Body of pancreas (tissue), 4 donors: ENCODE data around the gene MRPL34. TPM values are rescaled to one million over a fixed set of nuclear protein-coding genes. Genes with fewer than 3 reads are reported as not detected.

ENCODE experiments used
- ATAC-seq: fragments of 150-250 bp; one replicate; pipeline ENCODE4 v1.9.1; 2016
- DNase-seq, 4 donors: peaks; one replicate each; pipeline ENCODE4 v3.0.0-alpha.2; 2019
- H3K27ac ChIP-seq, 4 donors: fragments of 200-600 bp; sonication (generic); 1 replicate in 3 of 4; 2 replicates in 1 of 4; pipeline versions ENCODE4 v1.5.1 to v1.6.1; 2016 to 2019; ENCODE audit warnings: mild to moderate bottlenecking in 1 of 4, mixed read lengths in 1 of 4, moderate library complexity in 1 of 4
- H3K27me3 ChIP-seq, 2 donors: fragments of 200-600 bp; sonication (generic); one replicate each; pipeline ENCODE4 v1.6.0; 2016; ENCODE audit warnings: mild to moderate bottlenecking in 1 of 2
- H3K36me3 ChIP-seq, 2 donors: fragments of 200-600 bp; sonication (generic); replicated peaks in 1 of 2; 2 replicates each; pipeline ENCODE4 v1.5.1; 2016; ENCODE audit warnings: low read depth in 2 of 2; ENCODE audit not compliant: insufficient read depth in 1 of 2
- H3K4me1 ChIP-seq: fragments of 200-600 bp; sonication (generic); one replicate; pipeline ENCODE4 v1.6.0; 2016
- H3K4me3 ChIP-seq, 2 donors: fragments of 200-600 bp; sonication (generic); 1 replicate in 1 of 2; 2 replicates in 1 of 2; pipeline ENCODE4 v1.5.1; 2016 to 2019
- H3K9me3 ChIP-seq, 3 donors: fragments of 200-600 bp; sonication (generic); 1 replicate in 2 of 3; 2 replicates in 1 of 3; pipeline ENCODE4 v1.5.1; 2016
- CTCF ChIP-seq, 7 experiments: fragments of 450-650 bp in 4 of 7; fragments of 200-600 bp in 3 of 7; sonication (generic) in 3 of 7; IDR thresholded peaks; one replicate each; pipeline ENCODE4 v1.5.1; 2016 to 2019; ENCODE audit warnings: antibody characterized with exemption in 7 of 7
- POLR2A ChIP-seq, 3 donors: fragments of 450-650 bp; IDR thresholded peaks; one replicate each; pipeline ENCODE4 v1.6.1; 2016; ENCODE audit warnings: antibody characterized with exemption in 3 of 3, mild to moderate bottlenecking in 2 of 3
- WGBS, 2 donors: methylation state at CpG; one replicate each; pipeline ENCODE4 v1.1.5; 2017; 5-methylcytosine and 5-hydroxymethylcytosine counted together
- intact Hi-C: fragments of 100-400 bp; cut with DNase I; formaldehyde crosslinking; loops from one replicate; pipeline ENCODE4 v1.15.1; 2023
- total RNA-seq, 2 donors: library from RNA; depleted of rRNA; stranded (reverse); fragments of >200 nt; gene quantifications; one replicate each; pipeline ENCODE4 v1.1.0, GENCODE V29; 2016

The MRPL34 gene
- total RNA-seq, 2 donors from 2014 or later, result 47.7 to 152 TPM

GRCh38 chr19:17321655-17322489, 16.2 kb downstream of the MRPL34 start:
- TF ChIP-seq POLR2A (IDR thresholded peaks at IDR 0.05) (no peak), CTCF (IDR thresholded peaks at IDR 0.05) (no peak)
- WGBS, 2 donors, result 92% methylated on average over 8 to 18 of the region's 19 CpGs
- peaks cover 4 to 5% of the 10 kb centered on the region in 2 donors for H3K36me3 ChIP-seq
- no peak overlapping the region for H3K27ac ChIP-seq
- no peak for ATAC-seq
- H3K9me3 ChIP-seq, result no peaks in the 10 kb centered on the region
- no peaks in the 10 kb centered on the region for H3K4me1 ChIP-seq
- no peak for DNase-seq
- no peaks in the 10 kb centered on the region for H3K27me3 ChIP-seq
- intact Hi-C loops, result no loop called here
- no peak overlapping the region for H3K4me3 ChIP-seq

GRCh38 chr19:17322854-17323253, 17.2 kb downstream of the MRPL34 start:
- no peak overlapping the region for H3K4me3 ChIP-seq
- ATAC-seq, result no peak
- no peak overlapping the region for H3K27ac ChIP-seq
- 75 to 82% methylated on average over 6 to 10 of the region's 10 CpGs for WGBS, 2 donors
- no peak for DNase-seq
- TF ChIP-seq CTCF (IDR thresholded peaks at IDR 0.05) (no peak), POLR2A (IDR thresholded peaks at IDR 0.05) (no peak)
- peaks cover 5% of the 10 kb centered on the region for H3K4me1 ChIP-seq
- H3K9me3 ChIP-seq, result no peaks in the 10 kb centered on the region
- peaks cover 4 to 5% of the 10 kb centered on the region in 2 donors for H3K36me3 ChIP-seq
- no peaks in the 10 kb centered on the region for H3K27me3 ChIP-seq
- intact Hi-C loops, result no loop called here

- ATAC-seq, result no peak
- intact Hi-C loops, result no loop called here
- Histone ChIP-seq H3K27ac (no peak overlapping the region), H3K9me3 (no peaks in the 10 kb centered on the region), H3K4me3 (no peak overlapping the region), H3K27me3 (no peaks in the 10 kb centered on the region), H3K36me3 (peaks cover 4 to 5% of the 10 kb centered on the region in 2 donors), H3K4me1 (peaks cover 11% of the 10 kb centered on the region)
- no peak for TF ChIP-seq CTCF (IDR thresholded peaks at IDR 0.05)
- no peak for TF ChIP-seq POLR2A (IDR thresholded peaks at IDR 0.05)
- 53 to 68% methylated on average over 9 to 53 of the region's 56 CpGs for WGBS, 2 donors
- no peak for DNase-seq
Measured at GRCh38 chr19:17323300-17323963, 17.8 kb downstream of the MRPL34 start.

- intact Hi-C loops, result no loop called here
- H3K4me3 ChIP-seq, result no peak overlapping the region
- WGBS, 2 donors, result 66% methylated on average over 5 of the region's 7 CpGs; no CpG with 5 or more reads in 1 of the 2 donors
- H3K9me3 ChIP-seq, result no peaks in the 10 kb centered on the region
- H3K4me1 ChIP-seq, result peaks cover 16% of the 10 kb centered on the region
- peaks cover 4 to 5% of the 10 kb centered on the region in 2 donors for H3K36me3 ChIP-seq
- DNase-seq, result no peak
- no peak for ATAC-seq
- no peak overlapping the region for H3K27ac ChIP-seq
- TF ChIP-seq CTCF (IDR thresholded peaks at IDR 0.05), result no peak
- TF ChIP-seq POLR2A (IDR thresholded peaks at IDR 0.05), result no peak
- H3K27me3 ChIP-seq, result no peaks in the 10 kb centered on the region
Measured at GRCh38 chr19:17323964-17324332, 18.3 kb downstream of the MRPL34 start.
